ENCODE data around the gene DNAH2. TPM values are rescaled to one million over a fixed set of nuclear protein-coding genes. Genes with fewer than 3 reads are reported as not detected.
A peak's percentile ranks its signal among the peaks of the same experiment; 100 is the strongest.

Gene DNAH2
- total and polyA plus RNA-seq, 2 experiments from 2014 or later: 0.77 to 2.1 TPM

DNA sequence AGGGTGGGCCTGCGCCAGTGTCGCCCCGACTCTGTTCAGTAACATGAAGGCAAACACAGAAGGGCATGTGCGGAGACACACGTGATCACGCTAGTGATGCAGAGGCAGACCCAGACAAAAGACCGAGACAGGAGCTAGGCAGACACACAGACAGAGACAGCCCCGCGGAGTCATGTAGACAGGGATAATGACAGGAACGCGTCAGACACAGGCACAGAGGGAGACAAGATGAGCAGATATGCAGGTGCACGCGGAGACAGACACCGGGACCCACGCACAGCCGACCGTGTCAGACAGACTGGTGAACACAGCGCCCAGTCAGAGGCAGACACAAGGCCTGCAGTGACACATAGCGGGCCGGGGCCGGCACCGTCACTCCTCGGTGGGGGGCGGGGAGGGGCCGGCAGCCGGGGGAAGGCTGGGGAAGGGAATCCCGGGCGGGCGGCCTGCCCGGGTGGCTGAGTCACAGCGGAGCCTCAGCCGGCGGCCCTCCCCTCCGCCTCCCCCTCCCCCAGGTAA is 123.9 kb downstream of the DNAH2 start:
- no peak for TF ChIP-seq EZH2phosphoT487 (IDR thresholded peaks at IDR 0.05; ENCODE audit: low read depth, severe bottlenecking, unreplicated experiment)
- TF ChIP-seq, protein P1, sequence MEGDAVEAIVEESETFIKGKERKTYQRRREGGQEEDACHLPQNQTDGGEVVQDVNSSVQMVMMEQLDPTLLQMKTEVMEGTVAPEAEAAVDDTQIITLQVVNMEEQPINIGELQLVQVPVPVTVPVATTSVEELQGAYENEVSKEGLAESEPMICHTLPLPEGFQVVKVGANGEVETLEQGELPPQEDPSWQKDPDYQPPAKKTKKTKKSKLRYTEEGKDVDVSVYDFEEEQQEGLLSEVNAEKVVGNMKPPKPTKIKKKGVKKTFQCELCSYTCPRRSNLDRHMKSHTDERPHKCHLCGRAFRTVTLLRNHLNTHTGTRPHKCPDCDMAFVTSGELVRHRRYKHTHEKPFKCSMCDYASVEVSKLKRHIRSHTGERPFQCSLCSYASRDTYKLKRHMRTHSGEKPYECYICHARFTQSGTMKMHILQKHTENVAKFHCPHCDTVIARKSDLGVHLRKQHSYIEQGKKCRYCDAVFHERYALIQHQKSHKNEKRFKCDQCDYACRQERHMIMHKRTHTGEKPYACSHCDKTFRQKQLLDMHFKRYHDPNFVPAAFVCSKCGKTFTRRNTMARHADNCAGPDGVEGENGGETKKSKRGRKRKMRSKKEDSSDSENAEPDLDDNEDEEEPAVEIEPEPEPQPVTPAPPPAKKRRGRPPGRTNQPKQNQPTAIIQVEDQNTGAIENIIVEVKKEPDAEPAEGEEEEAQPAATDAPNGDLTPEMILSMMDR (IDR thresholded peaks at IDR 0.05; ENCODE audit: poor library complexity): peak; percentile 42
- Histone ChIP-seq H2AFZ (no peak overlapping the region), H3K36me3 (replicated peaks; ENCODE audit: insufficient read depth, low read depth) (no peaks in the 10 kb centered on the region), H3K27ac (peak overlapping the region; percentile 99), H3K9me2 (replicated peaks; ENCODE audit: insufficient read depth) (no peaks in the 10 kb centered on the region), H3K4me2 (peak overlapping the region; percentile 94), H3K4me1 (ENCODE audit: insufficient read depth) (peaks cover 36% of the 10 kb centered on the region), H3K9me3 (ENCODE audit: low read depth) (no peaks in the 10 kb centered on the region), H4K20me1 (ENCODE audit: insufficient read depth, poor library complexity, severe bottlenecking) (peaks cover 49% of the 10 kb centered on the region), H3K4me3 (peak overlapping the region; percentile 73), H3K79me2 (peaks cover 69% of the 10 kb centered on the region), H3K27me3 (no peaks in the 10 kb centered on the region)
- peak; percentile 96 for DNase-seq (ENCODE audit: low spot score)
- 4% methylated on average over 18 of the region's 34 CpGs for WGBS (ENCODE audit: low lambda C conversion rate, missing lambda C conversion rate)

DNA sequence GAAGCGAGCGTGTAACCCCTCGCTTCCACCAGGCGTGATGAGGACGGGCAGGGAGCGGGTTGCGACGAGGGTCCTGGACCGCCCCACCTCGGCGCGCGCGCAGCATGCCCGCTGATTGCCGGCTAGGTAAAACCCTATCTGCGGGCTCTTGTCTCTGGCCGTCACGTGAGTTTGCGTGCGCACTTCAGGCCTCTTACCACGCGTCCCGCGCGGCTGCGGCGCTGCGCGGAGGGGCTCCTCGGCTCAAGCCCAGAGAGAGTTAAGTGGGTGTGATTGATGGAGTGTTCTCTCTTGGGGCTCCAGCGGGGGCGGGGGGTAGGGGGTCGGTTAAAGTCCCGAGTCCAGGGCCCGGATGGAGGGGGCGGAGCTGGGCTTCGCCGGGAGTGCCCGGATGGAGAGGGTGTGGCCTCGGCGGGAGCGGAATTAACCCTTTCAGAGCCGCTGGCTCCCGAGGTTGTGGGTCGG is 124.4 kb downstream of the DNAH2 start:
- peak overlapping the region; percentile 99 for H3K27ac ChIP-seq
- no peaks in the 10 kb centered on the region for H3K9me3 ChIP-seq (ENCODE audit: low read depth)
- 1% methylated on average over 28 of the region's 46 CpGs for WGBS (ENCODE audit: low lambda C conversion rate, missing lambda C conversion rate)
- no peaks in the 10 kb centered on the region for H3K36me3 ChIP-seq (replicated peaks; ENCODE audit: insufficient read depth, low read depth)
- H3K9me2 ChIP-seq (replicated peaks; ENCODE audit: insufficient read depth): no peaks in the 10 kb centered on the region
- no peak overlapping the region for H2AFZ ChIP-seq
- peak; percentile 97 for DNase-seq (ENCODE audit: low spot score)
- H4K20me1 ChIP-seq (ENCODE audit: insufficient read depth, poor library complexity, severe bottlenecking): peaks cover 52% of the 10 kb centered on the region
- no peaks in the 10 kb centered on the region for H3K27me3 ChIP-seq
- no peak for TF ChIP-seq EZH2phosphoT487 (IDR thresholded peaks at IDR 0.05; ENCODE audit: low read depth, severe bottlenecking, unreplicated experiment)
- no peak for TF ChIP-seq EZH2 (IDR thresholded peaks at IDR 0.05; ENCODE audit: borderline replicate concordance)
- TF ChIP-seq, protein P1 (IDR thresholded peaks at IDR 0.05; ENCODE audit: poor library complexity): no peak
- peak overlapping the region; percentile 73 for H3K4me3 ChIP-seq
- H3K4me1 ChIP-seq (ENCODE audit: insufficient read depth): peaks cover 36% of the 10 kb centered on the region
- peak overlapping the region; percentile 94 for H3K4me2 ChIP-seq
- peaks cover 71% of the 10 kb centered on the region for H3K79me2 ChIP-seq

DNA sequence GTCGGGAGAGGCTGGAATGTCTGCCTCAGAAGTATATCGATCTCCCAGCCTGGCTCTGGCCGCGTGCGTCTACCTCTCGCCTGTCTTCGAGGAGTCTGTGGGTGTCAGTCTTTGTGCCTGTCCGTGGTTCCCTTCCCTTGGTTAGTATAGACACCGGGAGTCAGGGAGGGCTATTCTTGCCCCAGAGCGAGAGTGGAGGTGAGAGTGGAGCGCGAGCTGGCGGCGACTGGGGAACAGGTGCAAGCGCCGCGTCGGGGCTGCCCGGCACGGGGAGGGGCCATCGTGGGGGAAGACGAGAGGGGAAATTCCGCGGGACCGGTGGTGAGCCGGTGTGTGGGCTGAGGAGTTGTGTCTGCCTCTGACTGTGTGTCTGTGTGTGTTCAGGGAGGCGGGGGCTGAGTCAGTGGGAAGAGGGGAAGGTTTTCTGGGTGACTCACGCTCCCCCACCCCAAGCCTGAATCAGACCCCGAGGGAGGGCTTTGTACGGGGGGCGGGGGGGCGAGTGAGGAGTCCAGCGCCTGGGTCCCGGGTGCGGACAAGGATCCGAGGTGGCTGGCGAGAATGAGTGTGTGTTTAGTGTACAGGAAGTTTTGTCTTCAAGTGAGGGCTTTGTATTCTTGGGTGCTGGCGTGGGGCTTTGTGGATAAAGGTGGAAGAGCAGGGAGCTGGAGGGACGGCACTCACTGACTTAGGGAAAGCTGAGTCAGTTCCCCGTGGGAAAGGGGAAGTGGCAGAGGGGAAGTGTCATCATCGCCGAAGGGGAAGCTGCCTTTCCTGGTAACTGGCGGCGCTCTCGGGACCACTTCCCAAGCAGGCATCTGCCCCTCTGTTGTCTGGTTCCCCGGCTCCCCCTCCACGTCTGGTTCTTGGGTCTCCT is 125.1 kb downstream of the DNAH2 start:
- Histone ChIP-seq H2AFZ (no peak overlapping the region), H3K9me3 (ENCODE audit: low read depth) (no peaks in the 10 kb centered on the region), H4K20me1 (ENCODE audit: insufficient read depth, poor library complexity, severe bottlenecking) (peaks cover 52% of the 10 kb centered on the region), H3K9me2 (replicated peaks; ENCODE audit: insufficient read depth) (no peaks in the 10 kb centered on the region), H3K27ac (peak overlapping the region; percentile 99), H3K4me2 (peak overlapping the region; percentile 94), H3K36me3 (replicated peaks; ENCODE audit: insufficient read depth, low read depth) (no peaks in the 10 kb centered on the region), H3K27me3 (no peaks in the 10 kb centered on the region), H3K4me1 (ENCODE audit: insufficient read depth) (peaks cover 36% of the 10 kb centered on the region), H3K4me3 (peak overlapping the region; percentile 73), H3K79me2 (peaks cover 72% of the 10 kb centered on the region)
- DNase-seq (ENCODE audit: low spot score): peak; percentile 91
- WGBS (ENCODE audit: low lambda C conversion rate, missing lambda C conversion rate): under 1% methylated on average over 31 of the region's 47 CpGs
- no peak for TF ChIP-seq EZH2phosphoT487 (IDR thresholded peaks at IDR 0.05; ENCODE audit: low read depth, severe bottlenecking, unreplicated experiment)
- no peak for TF ChIP-seq EZH2 (IDR thresholded peaks at IDR 0.05; ENCODE audit: borderline replicate concordance)
- TF ChIP-seq, protein P1 (IDR thresholded peaks at IDR 0.05; ENCODE audit: poor library complexity): no peak

Data from hepatocyte (in vitro differentiated cells).